PFSK-1 (cell line): ENCODE measurements around the gene HOXA9.

Source experiments
- FOXP2 ChIP-seq: optimal IDR thresholded peaks from 2 replicates; pipeline ENCODE3; 2011; ENCODE audit warnings: borderline replicate concordance, control low read depth, inconsistent platforms; ENCODE audit not compliant: insufficient read depth; ENCODE audit errors: extremely low read length, extremely low read depth
- POLR2AphosphoS5 ChIP-seq: IDR thresholded peaks from 2 replicates; pipeline ENCODE4 v1.6.1; 2012; ENCODE audit warnings: low read depth, mild to moderate bottlenecking, control low read depth, low read length, moderate library complexity
- SIN3A ChIP-seq: IDR thresholded peaks from 2 replicates; pipeline ENCODE4 v1.6.1; 2012; ENCODE audit warnings: mild to moderate bottlenecking, low read length, moderate library complexity, borderline replicate concordance; ENCODE audit not compliant: insufficient read depth
- TAF1 ChIP-seq: IDR thresholded peaks from 2 replicates; pipeline ENCODE4 v1.6.1; 2012; ENCODE audit warnings: low read length, control low read depth, borderline replicate concordance; ENCODE audit not compliant: insufficient read depth
- TF ChIP-seq, protein P1 (sequence below), 2 experiments: IDR thresholded peaks; 2 replicates each; pipeline versions ENCODE4 v1.6.1 to v1.8.0; 2011 to 2012; ENCODE audit warnings: low read depth in 2 of 2, low read length in 2 of 2, control low read depth in 1 of 2, inconsistent platforms in 1 of 2, mild to moderate bottlenecking in 1 of 2, moderate library complexity in 1 of 2; ENCODE audit not compliant: insufficient read depth in 1 of 2

The HOXA9 gene

DNA sequence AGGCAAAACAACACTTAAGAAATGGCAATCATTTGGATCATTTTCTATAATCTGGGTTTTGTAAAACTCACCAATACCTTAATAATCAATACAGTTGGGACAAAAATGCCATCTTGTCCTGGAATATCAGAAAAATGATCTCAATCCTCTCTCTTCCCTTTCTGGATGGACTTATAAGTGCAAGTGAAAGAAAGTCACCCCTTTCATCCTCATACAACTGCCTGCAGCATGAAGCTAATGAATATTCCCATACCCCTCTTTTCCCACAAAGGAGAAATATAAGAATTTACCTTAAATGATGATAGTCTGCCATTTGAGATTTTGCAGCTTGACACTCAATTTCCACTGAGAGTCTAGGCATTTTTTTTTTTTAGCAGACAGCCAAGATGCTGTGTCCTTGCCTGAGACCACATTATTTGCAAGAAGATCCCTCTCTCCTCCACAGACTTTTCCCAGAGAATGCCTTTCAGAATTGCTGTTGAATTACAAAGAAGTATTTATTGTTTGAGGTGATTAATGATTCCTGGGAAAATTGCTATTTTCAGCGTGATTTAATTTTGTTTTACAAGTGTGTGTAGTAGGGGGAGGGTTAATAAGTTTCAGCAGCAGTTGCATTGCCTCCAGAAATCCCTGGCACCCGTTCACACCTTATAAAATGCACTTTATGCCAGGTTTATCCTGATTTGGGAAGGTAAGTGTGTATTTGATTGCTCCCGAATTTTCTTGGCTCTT is 38.6 kb downstream of the HOXA9 start:
- TF ChIP-seq SIN3A (no peak), FOXP2 (no peak), POLR2AphosphoS5 (no peak), TAF1 (no peak)
- TF ChIP-seq, protein P1, sequence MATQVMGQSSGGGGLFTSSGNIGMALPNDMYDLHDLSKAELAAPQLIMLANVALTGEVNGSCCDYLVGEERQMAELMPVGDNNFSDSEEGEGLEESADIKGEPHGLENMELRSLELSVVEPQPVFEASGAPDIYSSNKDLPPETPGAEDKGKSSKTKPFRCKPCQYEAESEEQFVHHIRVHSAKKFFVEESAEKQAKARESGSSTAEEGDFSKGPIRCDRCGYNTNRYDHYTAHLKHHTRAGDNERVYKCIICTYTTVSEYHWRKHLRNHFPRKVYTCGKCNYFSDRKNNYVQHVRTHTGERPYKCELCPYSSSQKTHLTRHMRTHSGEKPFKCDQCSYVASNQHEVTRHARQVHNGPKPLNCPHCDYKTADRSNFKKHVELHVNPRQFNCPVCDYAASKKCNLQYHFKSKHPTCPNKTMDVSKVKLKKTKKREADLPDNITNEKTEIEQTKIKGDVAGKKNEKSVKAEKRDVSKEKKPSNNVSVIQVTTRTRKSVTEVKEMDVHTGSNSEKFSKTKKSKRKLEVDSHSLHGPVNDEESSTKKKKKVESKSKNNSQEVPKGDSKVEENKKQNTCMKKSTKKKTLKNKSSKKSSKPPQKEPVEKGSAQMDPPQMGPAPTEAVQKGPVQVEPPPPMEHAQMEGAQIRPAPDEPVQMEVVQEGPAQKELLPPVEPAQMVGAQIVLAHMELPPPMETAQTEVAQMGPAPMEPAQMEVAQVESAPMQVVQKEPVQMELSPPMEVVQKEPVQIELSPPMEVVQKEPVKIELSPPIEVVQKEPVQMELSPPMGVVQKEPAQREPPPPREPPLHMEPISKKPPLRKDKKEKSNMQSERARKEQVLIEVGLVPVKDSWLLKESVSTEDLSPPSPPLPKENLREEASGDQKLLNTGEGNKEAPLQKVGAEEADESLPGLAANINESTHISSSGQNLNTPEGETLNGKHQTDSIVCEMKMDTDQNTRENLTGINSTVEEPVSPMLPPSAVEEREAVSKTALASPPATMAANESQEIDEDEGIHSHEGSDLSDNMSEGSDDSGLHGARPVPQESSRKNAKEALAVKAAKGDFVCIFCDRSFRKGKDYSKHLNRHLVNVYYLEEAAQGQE (IDR thresholded peaks at IDR 0.05; ENCODE audit: insufficient read depth in 1 of 2, low read depth in 2 of 2, low read length in 2 of 2): no peak

DNA sequence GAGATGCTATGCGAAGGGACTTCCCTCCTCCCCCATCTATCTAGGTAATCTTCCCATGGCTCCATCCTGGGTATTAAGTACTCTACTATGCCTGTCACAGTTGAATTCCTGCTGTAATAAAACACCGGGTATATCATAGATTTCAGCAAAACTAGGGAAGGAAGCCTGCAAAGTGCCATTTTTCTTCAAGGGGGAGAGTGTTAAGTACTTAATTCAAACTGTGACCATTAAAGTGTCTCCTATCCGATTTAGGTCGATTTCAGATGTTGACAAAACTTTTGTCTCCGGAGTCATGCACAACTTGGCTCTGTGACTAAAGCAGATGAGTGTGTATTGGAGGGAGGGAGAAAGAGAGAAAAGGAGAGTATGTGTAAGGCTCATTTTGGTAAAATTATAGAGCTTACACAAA is 39.3 kb downstream of the HOXA9 start:
- TF ChIP-seq POLR2AphosphoS5: no peak

DNA sequence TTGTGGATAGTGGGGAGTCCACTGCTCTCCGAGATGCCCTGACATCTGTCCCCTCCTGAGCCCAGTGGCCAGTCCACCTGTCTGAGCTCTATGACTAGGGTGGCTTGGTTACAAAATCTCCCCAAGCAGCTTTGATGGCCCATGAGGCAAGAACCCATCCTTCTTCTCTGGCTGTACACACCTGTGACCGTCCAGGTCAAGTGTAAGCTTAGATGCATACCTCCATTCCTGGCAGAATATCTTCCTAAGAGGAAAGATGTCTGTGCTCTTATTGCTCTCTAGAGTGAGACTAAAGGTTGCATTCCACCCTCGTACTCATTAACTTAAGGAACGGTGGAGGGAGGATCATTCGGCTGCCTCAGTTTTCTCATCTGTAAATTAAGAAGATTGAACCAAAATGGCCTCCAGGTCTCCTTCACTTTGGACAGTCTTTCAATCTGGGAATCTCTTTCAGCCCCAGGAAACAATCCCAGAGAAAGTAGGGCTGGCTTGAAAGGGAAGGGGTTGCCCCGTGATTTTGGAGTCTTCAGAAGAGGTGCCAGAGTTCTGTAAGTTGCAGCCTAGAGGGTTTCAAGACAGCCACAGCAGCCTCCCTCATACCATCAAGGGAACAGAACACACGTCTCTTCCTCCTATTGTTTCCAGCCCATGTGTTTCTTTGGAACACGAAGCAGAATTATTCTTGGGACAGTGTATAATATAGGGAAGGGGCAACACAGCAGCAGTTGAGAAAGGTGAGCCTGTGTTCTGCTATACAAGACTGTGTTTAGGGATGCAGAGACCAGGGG is 40.2 kb downstream of the HOXA9 start:
- TF ChIP-seq TAF1 (no peak), SIN3A (no peak), POLR2AphosphoS5 (no peak), FOXP2 (no peak)
- TF ChIP-seq, protein P1 (IDR thresholded peaks at IDR 0.05; ENCODE audit: insufficient read depth in 1 of 2, low read depth in 2 of 2, low read length in 2 of 2): no peak

DNA sequence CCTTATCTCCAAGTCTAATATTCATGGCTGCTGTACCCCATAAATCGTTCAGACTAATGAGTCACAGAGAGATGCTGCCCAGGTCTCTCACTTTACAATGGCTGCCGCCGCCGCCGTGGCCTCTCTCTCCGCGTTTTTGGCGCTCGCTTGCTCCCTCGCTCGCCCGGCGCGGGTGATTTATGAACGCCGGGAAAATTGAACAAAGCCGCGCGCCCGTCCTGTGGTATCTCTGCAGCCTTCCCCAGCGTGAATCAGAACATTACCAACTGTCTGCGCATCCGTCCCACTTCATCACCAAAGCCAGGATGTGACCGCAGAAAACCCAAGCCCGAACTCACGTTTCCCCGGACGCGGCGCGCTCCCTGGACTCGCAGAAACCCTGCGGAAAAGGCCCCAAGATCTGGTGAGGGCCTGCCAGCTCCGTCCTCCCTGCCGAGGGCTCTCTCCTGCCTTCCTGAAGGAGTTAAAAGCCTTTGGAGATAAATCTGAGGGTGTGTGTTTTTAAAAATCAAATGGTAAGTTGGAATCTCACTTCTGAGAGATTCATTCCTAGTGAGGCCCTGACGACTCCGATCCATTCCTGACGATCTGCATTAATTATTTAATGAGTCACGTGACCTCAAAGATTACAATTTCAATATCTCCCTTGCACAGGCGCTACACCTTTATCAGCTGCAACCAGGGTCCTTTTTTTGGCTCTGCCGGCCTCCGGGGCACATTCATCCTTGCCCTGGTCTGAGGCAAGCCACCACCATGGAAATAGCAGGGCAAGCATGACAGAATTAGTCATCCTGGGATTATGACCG is 41.0 kb downstream of the HOXA9 start:
- TF ChIP-seq TAF1: no peak
- TF ChIP-seq SIN3A: no peak
- no peak for TF ChIP-seq POLR2AphosphoS5
- no peak for TF ChIP-seq FOXP2
- TF ChIP-seq, protein P1 (IDR thresholded peaks at IDR 0.05; ENCODE audit: insufficient read depth in 1 of 2, low read depth in 2 of 2, low read length in 2 of 2): no peak

DNA sequence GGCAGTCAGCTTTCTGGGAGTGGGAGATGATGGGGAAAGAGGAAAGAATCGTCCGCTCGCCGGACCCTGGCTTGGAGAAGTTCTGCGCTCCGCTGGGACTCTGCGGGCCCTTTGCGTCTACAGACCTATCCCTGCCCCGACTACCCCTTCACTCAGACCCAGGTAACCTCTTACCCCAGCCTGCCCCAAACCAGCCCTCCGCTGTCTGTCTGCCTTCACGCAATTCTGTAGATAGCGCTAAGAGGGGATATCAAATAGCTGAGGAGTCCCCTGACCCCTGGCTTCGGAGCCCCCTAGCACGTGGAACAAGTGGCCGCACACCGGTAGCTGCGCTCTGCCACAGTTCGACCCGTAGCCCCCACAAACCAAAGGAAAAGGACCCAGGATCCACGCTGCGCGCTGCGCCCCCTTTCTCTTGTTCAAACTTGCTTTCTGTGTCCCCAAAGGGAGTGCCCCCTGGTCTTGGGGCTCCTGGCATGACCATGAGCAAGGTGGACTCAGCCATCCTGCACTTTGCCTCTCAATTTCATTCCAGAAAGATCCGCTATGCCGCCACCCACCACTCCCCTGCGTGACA is 41.8 kb downstream of the HOXA9 start:
- TF ChIP-seq, protein P1 (IDR thresholded peaks at IDR 0.05; ENCODE audit: insufficient read depth in 1 of 2, low read depth in 2 of 2, low read length in 2 of 2): no peak
- TF ChIP-seq TAF1 (no peak), POLR2AphosphoS5 (no peak), SIN3A (no peak), FOXP2 (no peak)
